H9 (cell line): ENCODE results near the gene DENND5B. TPM values are rescaled to one million over a fixed set of nuclear protein-coding genes. Genes with fewer than 3 reads are reported as not detected.
"Not testable (repeated sequence)": the region's sequence is repeated elsewhere in the genome, so short reads cannot be mapped to it uniquely, and the experiment has no call there.

Experiments
- DNase-seq: peaks from one replicate; pipeline ENCODE4 v3.0.0-alpha.2; 2017
- H2AFZ ChIP-seq: one replicate; pipeline ENCODE4 v1.6.1; 2013; ENCODE audit warnings: mild to moderate bottlenecking, low read length, control low read depth, moderate library complexity
- H2AK5ac ChIP-seq: 2 replicates; pipeline ENCODE4 v1.6.1; 2013; ENCODE audit warnings: low read length, control low read depth, mixed read lengths; ENCODE audit not compliant: insufficient read length
- H2BK120ac ChIP-seq: one replicate; pipeline ENCODE4 v1.6.1; 2013; ENCODE audit warnings: low read depth, mild to moderate bottlenecking, low read length, control low read depth, inconsistent platforms; ENCODE audit not compliant: poor library complexity, severe bottlenecking
- H2BK12ac ChIP-seq: 2 replicates; pipeline ENCODE4 v1.6.1; 2013; ENCODE audit warnings: low read length, control low read depth, mixed read lengths, low read depth; ENCODE audit not compliant: insufficient read length
- H2BK15ac ChIP-seq: 2 replicates; pipeline ENCODE4 v1.6.1; 2013; ENCODE audit warnings: low read depth, low read length, control low read depth
- H2BK20ac ChIP-seq: one replicate; pipeline ENCODE4 v1.6.1; 2013; ENCODE audit warnings: low read depth, mild to moderate bottlenecking, low read length, control low read depth, inconsistent platforms; ENCODE audit not compliant: poor library complexity, severe bottlenecking
- H2BK5ac ChIP-seq: 2 replicates; pipeline ENCODE4 v1.6.1; 2013; ENCODE audit warnings: low read length, control low read depth, mixed read lengths; ENCODE audit not compliant: insufficient read length
- H3K14ac ChIP-seq: 2 replicates; pipeline ENCODE4 v1.6.1; 2013; ENCODE audit warnings: low read length, control low read depth; ENCODE audit not compliant: insufficient read depth
- H3K18ac ChIP-seq: 2 replicates; pipeline ENCODE4 v1.6.1; 2013; ENCODE audit warnings: low read depth, mild to moderate bottlenecking, mixed read lengths, low read length, control low read depth; ENCODE audit not compliant: insufficient read length
- H3K23ac ChIP-seq: 2 replicates; pipeline ENCODE4 v1.6.1; 2013; ENCODE audit warnings: low read length, control low read depth, mixed read lengths, low read depth; ENCODE audit not compliant: insufficient read length
- H3K23me2 ChIP-seq: 2 replicates; pipeline ENCODE4 v1.6.1; 2013; ENCODE audit warnings: low read depth, mild to moderate bottlenecking, mixed read lengths, low read length, control low read depth; ENCODE audit not compliant: insufficient read length, poor library complexity, severe bottlenecking
- H3K27ac ChIP-seq: 2 replicates; pipeline ENCODE4 v1.5.1; 2013; ENCODE audit warnings: low read length, control low read depth, mixed read lengths, low read depth; ENCODE audit not compliant: insufficient read length
- H3K27me3 ChIP-seq: 2 replicates; pipeline ENCODE4 v1.6.1; 2013; ENCODE audit warnings: low read length, control low read depth, inconsistent platforms; ENCODE audit not compliant: insufficient read depth
- H3K4ac ChIP-seq: 2 replicates; pipeline ENCODE4 v1.6.1; 2013; ENCODE audit warnings: low read depth, mild to moderate bottlenecking, control low read depth, inconsistent platforms, low read length, moderate library complexity
- H3K4me1 ChIP-seq: 2 replicates; pipeline ENCODE4 v1.6.1; 2013; ENCODE audit warnings: low read length, control low read depth, inconsistent platforms; ENCODE audit not compliant: insufficient read depth
- H3K4me2 ChIP-seq: 2 replicates; pipeline ENCODE4 v1.6.1; 2013; ENCODE audit warnings: low read length, control low read depth, mixed read lengths; ENCODE audit not compliant: insufficient read length, insufficient read depth
- H3K56ac ChIP-seq: 2 replicates; pipeline ENCODE4 v1.6.1; 2013; ENCODE audit warnings: low read depth, mild to moderate bottlenecking, mixed read lengths, low read length, control low read depth; ENCODE audit not compliant: insufficient read length
- H3K79me1 ChIP-seq: 2 replicates; pipeline ENCODE4 v1.6.1; 2013; ENCODE audit warnings: low read depth, mild to moderate bottlenecking, moderate library complexity, low read length, control low read depth, inconsistent platforms; ENCODE audit not compliant: insufficient read depth, poor library complexity, severe bottlenecking
- H3K79me2 ChIP-seq: 2 replicates; pipeline ENCODE4 v1.6.1; 2013; ENCODE audit warnings: low read length, control low read depth, inconsistent platforms; ENCODE audit not compliant: insufficient read depth
- H3K9ac ChIP-seq: 2 replicates; pipeline ENCODE4 v1.6.1; 2013; ENCODE audit warnings: low read length, control low read depth, mixed read lengths; ENCODE audit not compliant: insufficient read length; ENCODE audit errors: extremely low read depth
- H3K9me3 ChIP-seq: one replicate; pipeline ENCODE4 v1.6.1; 2013; ENCODE audit warnings: low read depth, low read length, inconsistent platforms; ENCODE audit not compliant: control insufficient read depth
- H3T11ph ChIP-seq: one replicate; pipeline ENCODE4 v1.6.1; 2013; ENCODE audit warnings: mild to moderate bottlenecking, low read length, control low read depth, inconsistent platforms
- H4K20me1 ChIP-seq: one replicate; pipeline ENCODE4 v1.6.1; 2013; ENCODE audit not compliant: control insufficient read depth, insufficient read length, insufficient read depth
- H4K5ac ChIP-seq: 2 replicates; pipeline ENCODE4 v1.6.1; 2013; ENCODE audit warnings: low read depth, mild to moderate bottlenecking, mixed read lengths, low read length, control low read depth; ENCODE audit not compliant: insufficient read length
- H4K8ac ChIP-seq: replicated peaks from 2 replicates; pipeline ENCODE4 v1.6.1; 2013; ENCODE audit warnings: low read length, control low read depth, mixed read lengths, low read depth; ENCODE audit not compliant: insufficient read length
- H4K91ac ChIP-seq: 2 replicates; pipeline ENCODE4 v1.6.1; 2013; ENCODE audit warnings: low read depth, mild to moderate bottlenecking, moderate library complexity, mixed read lengths, low read length, control low read depth; ENCODE audit not compliant: insufficient read length
- H3K27ac Mint-ChIP-seq, 3 experiments: 2 replicates in 2 of 3; 3 replicates in 1 of 3; pipeline ENCODE4 v1.8.0; 2020 to 2021; ENCODE audit warnings: mixed read lengths in 3 of 3, mild to moderate bottlenecking in 1 of 3, moderate library complexity in 1 of 3
- H3K27me3 Mint-ChIP-seq: 2 replicates; pipeline ENCODE4 v1.8.0; 2021; ENCODE audit warnings: low read depth, mild to moderate bottlenecking, moderate library complexity, mixed read lengths
- H3K36me3 Mint-ChIP-seq, 3 experiments: 2 replicates in 2 of 3; 3 replicates in 1 of 3; pipeline ENCODE4 v1.8.0; 2020 to 2021; ENCODE audit warnings: low read depth in 3 of 3, mixed read lengths in 3 of 3; ENCODE audit not compliant: insufficient read depth in 1 of 3
- H3K4me1 Mint-ChIP-seq, 2 experiments: 2 replicates each; pipeline ENCODE4 v1.8.0; 2020; ENCODE audit warnings: mixed read lengths in 2 of 2
- H3K4me3 Mint-ChIP-seq, 2 experiments: 2 replicates in 1 of 2; 3 replicates in 1 of 2; pipeline ENCODE4 v1.8.0; 2020 to 2021; ENCODE audit warnings: mild to moderate bottlenecking in 2 of 2, mixed read lengths in 2 of 2, moderate library complexity in 1 of 2
- H3K9me3 Mint-ChIP-seq, 2 experiments: 2 replicates in 1 of 2; 3 replicates in 1 of 2; pipeline ENCODE4 v1.8.0; 2020; ENCODE audit warnings: mild to moderate bottlenecking in 2 of 2, mixed read lengths in 2 of 2, moderate library complexity in 1 of 2
- WGBS: extraction: QIAGEN DNeasy Blood & Tissue Kit; methylation state at CpG from one replicate; pipeline ENCODE4 v1.1.7; 2013; ENCODE audit warnings: missing lambda C conversion rate, low lambda C conversion rate, mixed read lengths; ENCODE audit not compliant: insufficient read length; ENCODE audit errors: extremely low coverage; 5-methylcytosine and 5-hydroxymethylcytosine counted together
- total RNA-seq: library from RNA; stranded (reverse); gene quantifications from 2 replicates; pipeline ENCODE4 v1.2.1, GENCODE V29; 2021
- TF ChIP-seq, protein P1 (sequence below): fragments of 200-600 bp; sonication (generic); conservative IDR thresholded peaks from 3 replicates; pipeline ENCODE4 v1.8.0; 2021; ENCODE audit warnings: antibody characterized with exemption, mild to moderate bottlenecking

DENND5B gene
- total RNA-seq, 1 experiment from 2014 or later = 13.4 TPM

- not testable (repeated sequence) for H3K14ac ChIP-seq
These were observed 187.8 kb downstream of the DENND5B start for GRCh38 chr12:31403099-31403607.

More at GRCh38 chr12:31403099-31403607, 187.8 kb downstream of the DENND5B start:
- not testable (repeated sequence) for H3K27ac Mint-ChIP-seq, H3K23me2 ChIP-seq, H3K27me3 Mint-ChIP-seq, H3K9me3 Mint-ChIP-seq, H2BK15ac ChIP-seq, H3K79me1 ChIP-seq, H2BK12ac ChIP-seq, H3T11ph ChIP-seq, H4K5ac ChIP-seq, H3K27ac ChIP-seq, H2AK5ac ChIP-seq, H3K27me3 ChIP-seq, H4K8ac ChIP-seq, H3K4me2 ChIP-seq, H2AFZ ChIP-seq, H2BK5ac ChIP-seq, H3K4me3 Mint-ChIP-seq, H3K4ac ChIP-seq, H4K20me1 ChIP-seq, H4K91ac ChIP-seq, H2BK20ac ChIP-seq, H3K79me2 ChIP-seq, H3K18ac ChIP-seq, H3K9me3 ChIP-seq, H3K23ac ChIP-seq, H3K4me1 ChIP-seq, H3K56ac ChIP-seq, H3K36me3 Mint-ChIP-seq, H2BK120ac ChIP-seq, H3K9ac ChIP-seq
- TF ChIP-seq, protein P1, sequence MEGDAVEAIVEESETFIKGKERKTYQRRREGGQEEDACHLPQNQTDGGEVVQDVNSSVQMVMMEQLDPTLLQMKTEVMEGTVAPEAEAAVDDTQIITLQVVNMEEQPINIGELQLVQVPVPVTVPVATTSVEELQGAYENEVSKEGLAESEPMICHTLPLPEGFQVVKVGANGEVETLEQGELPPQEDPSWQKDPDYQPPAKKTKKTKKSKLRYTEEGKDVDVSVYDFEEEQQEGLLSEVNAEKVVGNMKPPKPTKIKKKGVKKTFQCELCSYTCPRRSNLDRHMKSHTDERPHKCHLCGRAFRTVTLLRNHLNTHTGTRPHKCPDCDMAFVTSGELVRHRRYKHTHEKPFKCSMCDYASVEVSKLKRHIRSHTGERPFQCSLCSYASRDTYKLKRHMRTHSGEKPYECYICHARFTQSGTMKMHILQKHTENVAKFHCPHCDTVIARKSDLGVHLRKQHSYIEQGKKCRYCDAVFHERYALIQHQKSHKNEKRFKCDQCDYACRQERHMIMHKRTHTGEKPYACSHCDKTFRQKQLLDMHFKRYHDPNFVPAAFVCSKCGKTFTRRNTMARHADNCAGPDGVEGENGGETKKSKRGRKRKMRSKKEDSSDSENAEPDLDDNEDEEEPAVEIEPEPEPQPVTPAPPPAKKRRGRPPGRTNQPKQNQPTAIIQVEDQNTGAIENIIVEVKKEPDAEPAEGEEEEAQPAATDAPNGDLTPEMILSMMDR = peak; percentile 98
- WGBS = no CpG with 5 or more reads among the region's 7 CpGs
- H3K4me1 Mint-ChIP-seq = peaks cover 0 to 10% of the 10 kb centered on the region in 2 experiments; a peak in 3 of 4 replicates
- peak; percentile 83 for DNase-seq
